Right ventricle myocardium inferior (tissue), 1 donor: ENCODE data around the gene P3H2. TPM values are rescaled to one million over a fixed set of nuclear protein-coding genes. Genes with fewer than 3 reads are reported as not detected.

Source experiments
- ATAC-seq: fragments of 200-7000 bp; cut with Tn5 transposase; one replicate; pipeline ENCODE4 v1.9.1; 2020; ENCODE audit warnings: mild to moderate bottlenecking, moderate library complexity
- DNase-seq: peaks from one replicate; pipeline ENCODE4 v3.0.0; 2021; ENCODE audit errors: missing footprints
- intact Hi-C: fragments of 100-400 bp; cut with DNase I; formaldehyde crosslinking; loops from one replicate; pipeline ENCODE4 v1.11.0; 2022
- total RNA-seq: library from RNA; stranded (reverse); fragmentation: NEBNext Ultra II Directional; extraction: Animal tissue kit (Norgen Biotek cat#: 25700); gene quantifications from one replicate; pipeline ENCODE4 v1.2.1, GENCODE V29; 2021
- donor health status: DM: no; HTN: yes; CAD: no; lungs with severe emphysema.

Gene P3H2
- total RNA-seq, 1 donor from 2014 or later: 1.3 TPM

DNA sequence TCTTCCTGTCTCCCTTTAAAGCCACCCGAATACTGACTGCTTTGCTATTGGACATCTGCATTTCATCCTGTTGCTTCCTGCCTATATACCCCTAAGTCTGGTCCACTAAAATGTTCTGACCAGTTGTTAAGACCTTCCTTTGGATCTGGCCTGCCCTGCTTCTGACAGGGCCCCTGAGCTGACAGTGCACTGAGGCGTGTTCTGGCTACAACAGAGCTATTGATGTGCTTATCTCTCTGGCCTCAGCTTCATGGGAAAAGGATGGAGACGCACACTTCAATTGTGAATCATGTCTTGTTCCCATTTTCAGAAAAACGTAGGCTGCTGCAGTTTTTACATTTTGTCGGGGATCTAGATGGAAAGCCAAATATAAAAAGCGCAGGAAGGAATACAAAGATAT lies 7.1 kb upstream of the P3H2 start:
- no peak for ATAC-seq
- DNase-seq: no peak
- intact Hi-C loops: no loop called here

DNA sequence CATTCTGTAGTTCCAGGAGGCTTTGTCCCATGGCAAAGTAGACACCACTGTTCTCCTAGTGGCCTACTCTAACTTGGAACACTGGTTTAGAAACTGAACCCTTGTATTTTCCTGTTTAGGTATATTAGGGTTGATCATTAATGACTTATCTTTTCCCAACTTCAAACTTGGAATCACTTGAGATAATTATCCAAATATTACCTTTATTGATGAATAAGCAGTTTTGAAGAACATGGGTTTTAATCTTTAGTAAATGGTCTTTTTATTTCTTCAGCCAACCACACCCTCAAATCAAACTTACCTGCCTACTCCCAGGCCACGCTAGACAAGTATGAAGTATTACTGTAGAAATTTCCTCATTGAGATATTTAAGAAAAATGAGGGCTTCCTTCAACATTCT lies 6.5 kb upstream of the P3H2 start:
- DNase-seq (no peak), ATAC-seq (no peak)
- intact Hi-C loops: no loop called here

DNA sequence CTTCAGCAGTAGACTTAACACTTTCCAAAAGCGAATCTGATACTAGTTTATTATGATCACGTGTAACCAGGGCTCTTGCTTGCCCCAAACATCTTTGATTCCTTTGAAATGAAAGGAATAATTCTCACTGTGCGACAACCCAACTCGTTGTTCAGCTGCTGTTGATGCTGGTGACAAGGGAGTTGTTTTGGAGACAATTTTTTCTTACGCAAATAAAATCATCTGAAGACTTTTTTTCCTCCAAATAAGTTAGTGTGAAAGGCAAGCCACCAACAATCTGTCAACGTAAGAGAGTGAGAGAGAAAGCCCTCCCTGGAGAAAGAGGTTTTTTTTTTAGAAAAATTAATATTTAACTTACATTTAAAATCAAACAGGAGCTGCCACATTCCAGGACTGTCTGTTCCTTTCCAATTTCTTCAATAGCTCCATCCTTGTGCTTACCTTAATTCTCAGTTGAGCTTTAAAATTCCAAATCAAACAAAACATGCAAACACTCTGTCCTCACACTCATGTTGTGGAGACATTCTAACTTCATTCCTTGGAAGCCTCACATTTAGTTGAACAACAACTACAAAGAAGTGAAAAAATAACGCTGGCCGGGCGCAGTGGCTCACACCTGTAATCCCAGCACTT lies 4.9 kb upstream of the P3H2 start:
- DNase-seq: no peak
- intact Hi-C loops: no loop called here
- no peak for ATAC-seq

DNA sequence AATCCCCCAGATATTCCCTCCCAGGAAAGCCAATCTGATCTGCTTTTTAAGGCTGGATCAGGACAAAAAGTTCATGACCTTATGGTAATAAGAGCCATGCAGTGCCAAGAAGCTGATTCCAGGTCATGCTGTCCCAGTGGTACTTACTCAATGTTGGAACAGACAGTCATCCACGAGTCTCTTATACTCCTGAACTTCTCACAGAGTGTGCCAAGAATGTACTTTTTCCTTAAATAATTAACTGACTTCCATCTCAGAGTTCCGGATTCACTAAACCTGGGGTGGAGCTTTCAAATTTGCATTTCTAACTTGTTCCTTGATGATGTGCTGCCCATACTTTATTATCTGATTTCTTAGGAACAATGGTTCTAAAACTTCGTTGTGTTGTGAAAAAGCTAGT lies 3.4 kb upstream of the P3H2 start:
- ATAC-seq: no peak

DNA sequence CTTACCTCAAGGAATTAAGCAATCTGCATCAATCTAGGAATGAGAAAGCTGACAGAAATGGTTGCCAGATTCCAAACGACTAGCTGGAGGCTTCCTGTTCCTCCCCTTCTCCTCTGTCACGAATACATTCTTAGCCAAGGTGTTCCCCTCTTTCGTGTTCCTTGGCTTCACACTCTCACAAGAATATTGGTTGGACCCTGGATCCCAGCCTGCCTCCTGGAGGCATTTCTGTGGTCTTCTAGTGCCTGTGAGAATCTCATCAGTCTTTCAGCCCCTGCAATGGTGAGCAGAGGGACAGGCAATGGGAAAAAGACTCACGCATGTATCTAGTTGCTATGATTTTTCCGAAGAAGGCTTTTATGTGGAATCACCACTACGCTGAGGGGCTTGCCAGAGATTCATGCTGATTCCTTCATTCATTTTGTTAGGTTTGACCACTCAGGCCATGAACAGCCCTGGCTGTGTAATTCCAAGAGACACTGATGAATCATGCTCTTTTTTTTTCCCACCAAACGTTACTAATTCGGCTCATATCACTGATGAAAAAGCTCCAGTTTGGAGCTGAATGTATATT lies 1.6 kb upstream of the P3H2 start:
- intact Hi-C loops: loop anchor here (5.0 kb wide), 2 partner anchors 75 to 155 kb away; no protein-coding TSS in a partner anchor
- ATAC-seq: no peak
- no peak for DNase-seq

More for the DNA sequence above, 3.4 kb upstream of the P3H2 start:
- DNase-seq: no peak
- intact Hi-C loops: loop anchor here (5.0 kb wide), 2 partner anchors 73 to 157 kb away; no protein-coding TSS in a partner anchor

DNA sequence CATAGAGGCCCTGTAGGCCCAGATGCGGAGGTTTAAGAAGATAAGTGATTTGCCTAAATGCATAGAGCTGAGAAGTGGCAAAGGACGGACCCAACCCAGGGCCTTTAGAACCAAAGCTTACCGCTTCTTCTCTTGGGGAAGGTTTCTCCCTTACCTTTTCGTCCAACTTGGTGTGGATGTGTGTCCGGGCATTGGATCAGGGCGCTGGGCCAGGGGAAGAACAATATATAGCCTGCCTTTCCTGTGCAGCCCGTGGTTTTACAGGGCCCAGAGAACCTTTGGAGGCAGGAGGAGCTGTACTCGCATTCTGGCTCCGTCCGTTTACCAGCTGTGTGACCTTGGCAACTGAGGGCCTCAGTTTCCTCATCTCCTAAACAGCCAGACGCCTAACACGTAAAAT lies 686 bp upstream of the P3H2 start:
- intact Hi-C loops: loop anchor here (5.0 kb wide), 2 partner anchors 76 to 154 kb away; no protein-coding TSS in a partner anchor
- ATAC-seq (no peak), DNase-seq (peak; percentile 35)

DNA sequence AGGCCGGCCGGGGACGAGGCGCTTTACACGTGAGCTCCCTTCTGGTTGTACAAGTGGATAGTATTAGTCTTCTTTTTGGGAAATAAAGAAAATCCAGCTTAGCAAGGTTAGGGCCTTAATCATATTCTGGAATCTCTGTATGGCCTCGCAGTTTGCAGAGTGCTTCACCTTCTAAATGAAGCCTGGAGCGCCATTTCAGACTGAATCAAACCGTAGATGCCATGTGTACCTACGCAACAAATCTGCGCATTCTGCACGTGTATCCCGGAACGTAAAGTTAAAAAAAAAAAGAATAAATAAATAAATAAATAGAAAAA lies 322 bp upstream of the P3H2 start:
- DNase-seq (no peak), ATAC-seq (no peak)
- intact Hi-C loops: loop anchor here (5.0 kb wide), 2 partner anchors 76 to 154 kb away; no protein-coding TSS in a partner anchor

DNA sequence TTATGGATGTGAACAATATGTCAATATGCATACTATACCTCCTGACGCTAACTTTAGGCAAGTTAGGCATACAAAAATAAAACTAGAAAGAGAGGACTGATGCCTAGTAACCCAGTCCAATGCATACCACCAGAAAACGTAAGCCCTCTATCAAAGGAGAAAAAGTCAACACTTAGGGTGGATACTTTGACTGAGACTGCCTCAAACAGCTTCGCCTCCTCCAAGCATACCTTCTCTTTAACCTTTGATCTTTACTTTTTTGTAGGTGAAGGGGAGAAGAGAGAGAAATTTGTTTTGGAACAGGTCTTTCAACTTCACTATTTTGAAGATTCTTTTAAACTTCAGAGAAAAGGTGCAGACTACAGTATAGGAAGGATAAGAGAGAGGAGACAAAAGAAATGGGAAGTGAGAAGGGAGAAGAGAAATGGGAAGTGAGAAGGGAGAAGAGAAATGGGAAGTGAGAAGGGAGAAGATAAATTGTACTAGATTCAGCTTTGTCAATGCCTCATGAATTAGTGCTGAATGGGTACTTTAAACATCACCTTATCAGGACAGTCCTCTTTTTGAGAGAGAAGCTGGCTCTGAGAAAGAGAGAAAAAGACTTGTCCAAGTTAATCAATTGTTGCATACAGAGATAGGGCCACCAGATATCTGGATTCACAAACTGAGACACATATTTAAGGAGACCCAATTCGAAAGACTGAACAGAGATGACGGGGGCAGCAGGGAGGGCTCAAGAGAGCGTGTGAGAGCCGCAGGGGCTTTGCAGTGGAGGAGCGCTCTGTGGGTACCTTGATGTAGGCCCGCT lies 1.0 kb downstream of the P3H2 start:
- intact Hi-C loops: loop anchor here (5.0 kb wide), 2 partner anchors 78 to 152 kb away; no protein-coding TSS in a partner anchor
- ATAC-seq (no peak), DNase-seq (no peak)

DNA sequence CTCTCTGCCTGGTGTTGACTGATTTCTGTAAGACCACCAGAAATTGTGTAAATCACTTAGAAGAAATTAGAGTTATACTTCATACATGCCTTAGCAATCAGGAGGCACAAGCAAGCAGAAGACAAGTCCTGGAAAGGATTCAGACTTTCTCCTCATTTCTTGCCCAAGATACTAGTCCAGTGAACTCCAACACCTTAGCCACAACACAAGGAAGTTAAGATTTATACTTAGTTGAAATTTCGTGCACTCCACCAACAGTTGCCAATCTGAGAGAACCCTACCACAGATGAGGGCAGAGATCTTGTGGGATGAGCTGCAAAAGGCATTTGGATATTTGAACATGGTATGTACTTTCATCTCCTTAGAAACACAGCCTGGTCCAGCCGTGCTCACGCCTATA lies 2.3 kb downstream of the P3H2 start:
- ATAC-seq (no peak), DNase-seq (no peak)
- intact Hi-C loops: no loop called here

DNA sequence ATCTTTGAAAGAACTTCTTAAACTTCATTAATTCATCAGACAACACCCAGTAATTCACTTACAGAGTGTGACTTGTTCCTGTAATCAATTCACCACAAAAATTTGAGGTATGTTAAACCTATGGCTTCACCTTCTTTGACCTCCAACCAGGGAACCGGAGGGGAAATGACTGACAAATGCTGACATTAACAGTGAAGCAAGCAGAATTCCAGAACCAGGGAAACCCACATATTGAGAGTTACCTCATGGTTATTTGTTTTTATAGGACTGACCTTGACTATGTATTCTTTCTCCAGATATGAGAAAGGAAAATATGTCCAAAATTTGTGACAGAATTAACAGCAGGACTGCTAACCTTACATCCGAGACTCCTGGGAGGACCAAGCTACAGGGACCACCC lies 2.7 kb downstream of the P3H2 start:
- intact Hi-C loops: no loop called here
- ATAC-seq: no peak
- DNase-seq: no peak

DNA sequence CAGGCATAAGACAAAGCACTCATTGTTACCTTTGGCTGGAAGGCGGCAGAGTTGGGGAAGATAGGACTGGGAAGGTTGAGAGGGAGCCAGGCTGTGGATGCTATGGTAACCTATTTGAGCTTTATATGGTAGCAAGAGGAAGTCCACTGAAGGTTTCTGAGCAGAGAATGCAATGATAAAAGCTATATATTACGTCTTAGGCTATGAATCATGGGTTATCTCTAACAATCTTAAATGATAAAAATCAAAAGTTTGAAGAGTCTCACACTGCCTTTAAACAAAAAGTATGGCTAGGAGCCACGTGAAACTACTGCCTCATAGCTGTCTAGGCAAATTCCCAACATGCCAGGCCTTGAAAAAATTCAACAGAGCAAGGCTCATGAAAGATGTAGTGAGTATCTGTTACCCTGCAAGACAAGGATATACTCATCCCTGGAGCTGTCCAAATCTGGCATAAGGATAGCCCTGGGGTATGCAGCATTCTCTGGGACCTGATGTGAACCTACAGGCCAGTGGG lies 4.1 kb downstream of the P3H2 start:
- intact Hi-C loops: no loop called here
- ATAC-seq (no peak), DNase-seq (no peak)

DNA sequence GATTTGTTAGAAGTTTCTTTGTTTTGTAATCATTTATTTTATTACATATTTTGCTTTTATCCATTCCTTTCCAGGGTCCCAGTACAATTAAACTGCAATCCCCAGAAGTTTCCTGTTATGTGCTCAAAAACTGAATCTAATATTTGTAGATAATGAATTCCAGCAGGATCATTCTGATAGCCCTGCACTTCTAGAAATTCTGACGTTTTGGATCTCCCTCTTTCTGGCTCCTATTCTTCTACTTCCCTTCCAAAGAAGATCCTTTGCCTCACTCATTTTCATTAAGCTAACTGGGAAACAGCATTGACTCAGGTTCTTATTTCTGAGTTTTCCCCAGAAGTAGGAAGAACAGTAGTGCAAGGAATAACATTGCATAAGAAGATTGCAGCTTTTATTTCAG lies 9.9 kb downstream of the P3H2 start:
- no peak for DNase-seq
- no peak for ATAC-seq
- intact Hi-C loops: no loop called here

DNA sequence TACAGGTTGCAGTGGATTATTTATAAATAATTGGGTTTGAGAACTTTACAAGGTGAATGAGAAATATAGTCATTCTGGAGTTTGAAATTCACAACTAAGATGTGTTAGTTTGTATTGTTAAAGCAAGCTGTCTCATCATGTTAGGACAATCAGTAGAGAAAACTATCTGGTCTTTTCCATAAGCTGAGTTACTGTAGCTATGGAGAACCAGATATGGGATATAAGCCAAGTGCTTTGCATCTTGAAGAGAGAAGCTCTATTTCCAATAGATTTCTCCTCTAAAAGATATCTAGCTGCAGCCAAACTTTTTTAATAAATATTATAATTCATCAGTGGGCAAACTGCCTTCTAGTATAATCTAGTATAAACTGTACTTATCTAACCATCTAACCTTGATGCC lies 11.3 kb downstream of the P3H2 start:
- no peak for ATAC-seq
- intact Hi-C loops: no loop called here
- no peak for DNase-seq

DNA sequence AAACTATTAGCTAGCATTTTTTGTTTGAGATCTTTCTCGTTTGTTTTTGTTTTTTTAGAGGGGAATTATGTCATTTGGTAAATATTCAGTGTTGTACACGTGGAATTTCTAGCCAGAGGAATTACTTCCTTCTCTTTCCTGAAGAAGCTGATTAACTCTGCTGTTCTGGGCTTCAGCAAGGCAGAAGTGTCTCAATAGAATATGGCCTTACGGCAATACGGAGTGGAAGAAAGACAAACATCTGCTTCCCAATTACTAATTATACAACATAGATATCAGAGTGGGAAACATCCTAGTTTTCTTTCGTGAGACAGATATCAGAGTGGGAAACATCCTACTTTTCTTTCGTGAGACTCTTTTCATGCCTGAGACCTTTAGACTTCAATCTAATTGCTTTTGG lies 11.9 kb downstream of the P3H2 start:
- ATAC-seq: no peak
- no peak for DNase-seq
- intact Hi-C loops: no loop called here

DNA sequence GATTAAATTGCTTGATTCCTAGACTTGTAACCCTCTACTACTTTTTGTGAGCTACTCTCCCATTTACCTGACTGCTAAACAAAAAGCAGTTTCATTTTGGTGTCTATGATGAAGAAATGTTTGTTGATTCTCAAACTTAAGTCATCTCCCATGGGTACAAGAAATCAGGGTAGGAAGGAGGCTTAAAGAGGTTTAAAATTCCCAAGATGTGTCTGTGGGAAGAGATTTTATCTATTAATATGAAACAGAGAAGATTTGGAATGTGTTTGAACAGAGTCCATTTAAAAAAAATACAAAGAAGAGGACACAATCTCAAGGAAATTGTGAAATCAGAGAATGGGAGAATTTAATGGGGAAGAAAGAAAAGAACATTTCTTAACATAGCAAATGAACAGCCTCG lies 14.8 kb downstream of the P3H2 start:
- intact Hi-C loops: no loop called here
- DNase-seq (no peak), ATAC-seq (no peak)

DNA sequence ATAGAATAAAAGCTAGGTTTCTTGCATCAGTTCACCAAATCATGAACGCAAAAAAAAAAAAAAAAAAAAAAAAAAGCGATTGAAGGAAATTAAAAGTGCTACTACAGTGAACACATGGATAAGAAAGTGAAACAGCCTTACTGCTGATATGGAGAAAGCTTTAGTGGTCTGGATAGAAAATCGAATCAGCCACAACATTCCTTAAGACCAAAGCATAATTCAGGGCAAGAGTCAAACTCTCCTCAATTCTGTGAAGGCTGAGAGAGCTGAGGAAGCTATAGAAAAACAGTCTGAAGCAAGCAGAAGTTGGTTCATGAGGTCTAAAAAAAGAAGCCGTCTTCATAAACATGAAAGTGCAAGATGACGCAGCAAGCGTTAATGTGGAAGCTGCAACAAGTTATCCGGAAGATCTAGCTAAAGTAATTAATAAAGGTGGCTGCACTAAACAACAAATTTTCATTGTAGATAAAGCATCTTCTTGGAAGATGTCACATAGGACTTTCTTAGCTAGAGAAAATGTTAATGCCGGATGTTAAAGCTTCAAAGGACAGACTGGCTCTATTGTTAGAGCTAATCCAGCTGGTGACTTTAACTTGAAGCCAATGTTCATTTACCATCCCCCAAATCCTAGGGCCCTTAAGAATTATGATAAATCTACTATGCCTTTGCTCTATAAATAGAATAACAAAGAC lies 19.2 kb downstream of the P3H2 start:
- DNase-seq (no peak), ATAC-seq (peak; percentile 39)
- intact Hi-C loops: no loop called here

DNA sequence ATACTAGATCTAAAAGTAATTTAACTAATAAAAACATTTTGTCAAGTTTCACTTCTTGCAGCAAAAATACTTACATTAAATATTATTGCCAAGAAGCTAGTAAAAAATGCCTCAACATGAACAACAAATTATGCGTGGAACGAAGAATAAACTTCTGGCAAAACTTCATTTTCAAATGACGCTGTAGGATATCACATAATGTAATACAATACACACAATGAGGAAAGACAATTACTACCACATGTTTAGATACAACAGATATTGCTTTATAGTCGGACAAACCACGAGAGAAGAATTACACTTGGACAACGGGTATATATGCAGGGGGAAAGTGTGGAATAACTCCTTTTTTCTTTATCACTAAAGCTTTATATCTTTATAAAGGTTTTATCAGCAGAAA lies 21.6 kb downstream of the P3H2 start:
- intact Hi-C loops: no loop called here
- ATAC-seq: no peak
- DNase-seq: no peak

DNA sequence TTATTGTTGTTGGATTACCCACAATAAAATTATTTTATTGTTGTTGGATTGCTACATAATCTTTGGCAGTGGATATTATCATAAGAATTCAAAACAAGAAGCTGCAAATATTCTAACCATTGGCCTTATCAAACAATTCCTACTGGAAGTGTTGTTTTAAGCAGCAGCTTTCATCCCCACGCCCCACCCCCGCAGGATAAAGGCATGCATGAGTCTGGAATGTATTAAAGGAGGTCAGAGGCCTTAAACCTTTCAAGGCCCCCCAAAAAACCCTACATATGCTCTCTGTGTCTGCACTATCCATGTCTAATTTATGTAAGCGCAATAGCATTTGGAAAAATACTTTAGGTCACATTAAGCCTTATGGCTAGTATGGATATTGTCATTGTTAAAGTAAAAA lies 23.1 kb downstream of the P3H2 start:
- intact Hi-C loops: no loop called here
- ATAC-seq (no peak), DNase-seq (no peak)

DNA sequence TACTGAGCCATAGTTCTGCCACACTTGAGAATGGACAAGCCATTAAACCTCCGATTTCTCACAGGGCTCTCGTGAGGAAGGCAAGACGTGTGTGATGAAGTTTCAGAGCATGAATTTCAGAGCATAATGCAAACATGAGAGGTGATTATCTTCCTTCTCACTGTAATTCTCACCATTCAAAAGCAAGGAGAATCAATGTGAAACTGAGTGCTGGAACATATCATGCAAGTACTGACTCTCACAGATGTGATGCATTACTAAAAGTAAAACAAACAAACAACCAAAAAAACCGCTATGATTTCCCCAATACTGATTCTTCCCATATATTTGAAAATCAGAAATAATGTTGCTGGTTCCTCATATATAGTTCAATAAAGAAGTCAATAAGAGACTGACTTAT lies 23.7 kb downstream of the P3H2 start:
- no peak for DNase-seq
- intact Hi-C loops: no loop called here
- no peak for ATAC-seq
